HG03196 (cell line): Measurements from ENCODE around the gene MMP2.

Source experiments
- ATAC-seq: cut with Tn5 transposase; IDR thresholded peaks from one replicate; pipeline ENCODE4 v1.9.1; 2021; ENCODE audit not compliant: unreplicated experiment

The MMP2 gene

DNA sequence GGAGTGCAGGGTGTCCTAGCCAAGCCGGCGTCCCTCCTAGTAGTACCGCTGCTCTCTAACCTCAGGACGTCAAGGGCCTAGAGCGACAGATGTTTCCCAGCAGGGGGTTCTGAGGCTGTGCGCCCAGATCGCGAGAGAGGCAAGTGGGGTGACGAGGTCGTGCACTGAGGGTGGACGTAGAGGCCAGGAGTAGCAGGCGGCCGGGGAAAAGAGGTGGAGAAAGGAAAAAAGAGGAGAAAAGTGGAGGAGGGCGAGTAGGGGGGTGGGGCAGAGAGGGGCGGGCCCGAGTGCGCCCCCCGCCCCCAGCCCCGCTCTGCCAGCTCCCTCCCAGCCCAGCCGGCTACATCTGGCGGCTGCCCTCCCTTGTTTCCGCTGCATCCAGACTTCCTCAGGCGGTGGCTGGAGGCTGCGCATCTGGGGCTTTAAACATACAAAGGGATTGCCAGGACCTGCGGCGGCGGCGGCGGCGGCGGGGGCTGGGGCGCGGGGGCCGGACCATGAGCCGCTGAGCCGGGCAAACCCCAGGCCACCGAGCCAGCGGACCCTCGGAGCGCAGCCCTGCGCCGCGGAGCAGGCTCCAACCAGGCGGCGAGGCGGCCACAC is at the start of gene MMP2:
Gene MMP2, plus strand, starts transcription at position 372 of the 603 bp plus-strand sequence. CDS start 282 bp downstream, outside the sequence.
- ATAC-seq, result no peak

DNA sequence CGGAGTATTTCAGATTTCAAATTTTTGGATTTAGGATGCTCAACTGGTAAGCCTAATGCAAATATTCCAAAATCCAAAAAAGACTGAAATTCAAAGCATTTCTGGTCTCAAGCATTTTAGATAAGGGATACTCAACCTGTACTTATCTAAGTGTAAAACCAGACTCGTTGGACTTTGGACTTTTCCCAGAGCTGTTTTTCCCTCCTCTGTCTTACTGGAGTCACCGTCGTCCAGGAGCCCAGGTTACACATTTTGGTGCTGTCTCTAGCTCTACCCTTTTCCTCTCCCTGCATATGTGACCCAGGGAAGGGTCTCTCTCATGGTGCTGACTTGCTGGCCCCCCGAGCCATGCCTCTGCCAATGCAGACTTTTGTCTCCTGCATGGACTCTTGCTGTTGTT is 46.0 kb upstream of the MMP2 start:
- ATAC-seq, result no peak

DNA sequence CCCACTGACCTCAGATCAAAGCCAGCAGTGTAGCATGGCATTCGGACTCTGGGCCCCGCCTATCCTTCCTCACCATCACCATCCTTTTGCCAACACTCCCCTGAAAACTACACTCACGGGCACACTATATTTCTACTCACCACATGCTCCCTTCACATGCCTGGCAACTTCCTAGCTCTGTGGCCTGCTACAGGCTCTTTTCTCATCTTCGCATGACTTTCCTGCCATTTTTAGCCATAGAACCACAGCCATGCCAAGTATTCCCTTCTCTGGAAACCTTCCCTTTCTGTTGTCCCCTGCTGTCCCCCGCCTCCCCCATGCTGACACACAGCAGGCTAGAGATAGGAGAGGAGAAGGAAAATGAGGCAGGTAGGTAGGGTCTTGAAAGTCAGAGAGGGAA is 45.5 kb upstream of the MMP2 start:
- ATAC-seq, result no peak

DNA sequence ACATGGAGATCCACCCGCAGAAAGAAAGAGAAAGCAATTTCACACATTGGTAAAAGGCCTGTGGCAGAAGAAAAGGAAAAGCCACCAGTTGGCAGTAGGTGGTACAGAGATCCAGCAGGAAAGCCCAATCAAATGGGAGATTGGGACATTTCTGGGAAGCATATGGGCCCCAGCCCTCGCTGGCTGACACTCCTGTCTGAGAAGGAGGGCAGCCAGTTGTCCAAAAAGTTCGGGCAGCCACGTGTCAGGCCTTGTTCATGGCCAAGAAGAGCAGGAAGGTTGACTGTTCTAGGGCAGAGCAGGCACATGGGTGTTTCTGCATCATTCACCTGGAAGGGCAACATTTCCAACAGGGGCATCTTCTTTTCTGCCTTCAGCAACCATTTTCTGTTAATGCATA is 45.0 kb upstream of the MMP2 start:
- no peak for ATAC-seq

DNA sequence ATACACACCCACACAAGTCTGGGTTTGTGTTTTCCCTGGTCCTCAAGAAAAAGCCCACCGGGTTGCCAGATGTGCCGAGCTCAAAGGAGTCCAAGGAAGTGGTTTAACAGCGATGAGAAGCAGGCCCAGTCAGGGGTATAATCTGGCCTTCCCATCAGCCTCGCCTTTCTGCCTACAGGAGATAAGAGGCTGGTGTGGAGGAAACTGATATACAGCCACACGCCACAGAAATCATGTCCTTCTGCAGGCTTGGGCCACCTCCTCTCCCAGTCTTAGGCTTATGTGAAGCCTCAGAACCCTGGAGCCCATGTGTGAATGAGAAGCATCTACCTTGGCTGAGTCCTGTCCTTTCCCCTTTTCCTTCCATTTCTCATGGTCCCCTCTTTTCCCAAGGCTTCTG is 43.6 kb upstream of the MMP2 start:
- no peak for ATAC-seq

DNA sequence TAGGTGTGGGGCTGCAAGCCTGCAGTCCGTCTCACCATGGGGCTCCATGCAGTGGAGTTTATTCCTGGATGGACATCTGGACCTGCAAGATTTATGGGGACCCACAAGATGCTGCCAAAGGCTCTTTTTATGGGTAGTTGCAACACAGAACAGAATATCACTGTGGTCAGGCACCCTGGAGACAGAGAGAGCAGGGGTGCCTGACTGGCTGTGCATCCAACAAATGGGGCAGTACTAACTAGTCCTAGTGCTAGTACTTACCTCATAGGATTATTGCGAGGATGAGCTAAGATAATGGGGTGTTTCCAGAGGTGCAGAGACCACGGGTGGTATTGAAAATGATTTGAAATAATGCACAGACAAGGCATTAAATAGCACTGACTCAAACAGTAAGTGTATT is 42.4 kb upstream of the MMP2 start:
- ATAC-seq, result no peak

DNA sequence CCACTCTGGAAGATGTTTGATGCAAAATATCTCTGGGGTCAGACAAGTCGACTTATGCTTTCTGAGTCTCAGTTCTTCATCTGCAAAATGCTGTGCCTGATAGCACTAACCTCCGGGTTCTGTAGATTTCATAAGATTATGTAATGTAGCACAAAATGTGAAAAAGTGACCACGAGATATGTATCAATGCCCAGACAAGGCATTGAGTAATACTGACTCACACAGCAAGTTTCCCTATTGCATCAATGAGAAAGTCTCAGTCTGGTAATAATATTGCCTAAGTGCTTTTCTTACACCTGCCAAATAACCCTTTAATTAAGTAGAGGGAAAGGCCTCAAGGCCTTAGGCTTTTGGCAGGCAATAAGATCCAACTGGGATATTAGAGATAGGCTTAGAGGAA is 41.4 kb upstream of the MMP2 start:
- ATAC-seq, result no peak

DNA sequence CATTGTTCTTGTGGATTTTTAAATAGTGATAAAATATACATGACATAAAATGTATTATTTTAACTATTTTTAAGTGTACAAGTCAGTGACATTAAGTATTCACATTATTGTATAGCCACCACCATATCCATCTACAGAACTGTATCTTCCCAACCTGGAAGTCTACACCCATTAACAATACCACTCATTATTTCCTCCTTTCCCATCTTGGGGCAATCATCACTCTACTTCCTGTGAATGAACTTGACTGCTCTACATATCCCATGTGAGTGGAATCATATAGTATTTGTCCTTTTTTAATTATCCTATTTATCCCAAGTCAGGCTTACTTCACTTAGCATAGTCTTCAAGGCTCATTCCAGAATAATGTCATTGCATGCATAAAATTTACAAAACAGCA is 40.7 kb upstream of the MMP2 start:
- ATAC-seq, result no peak

DNA sequence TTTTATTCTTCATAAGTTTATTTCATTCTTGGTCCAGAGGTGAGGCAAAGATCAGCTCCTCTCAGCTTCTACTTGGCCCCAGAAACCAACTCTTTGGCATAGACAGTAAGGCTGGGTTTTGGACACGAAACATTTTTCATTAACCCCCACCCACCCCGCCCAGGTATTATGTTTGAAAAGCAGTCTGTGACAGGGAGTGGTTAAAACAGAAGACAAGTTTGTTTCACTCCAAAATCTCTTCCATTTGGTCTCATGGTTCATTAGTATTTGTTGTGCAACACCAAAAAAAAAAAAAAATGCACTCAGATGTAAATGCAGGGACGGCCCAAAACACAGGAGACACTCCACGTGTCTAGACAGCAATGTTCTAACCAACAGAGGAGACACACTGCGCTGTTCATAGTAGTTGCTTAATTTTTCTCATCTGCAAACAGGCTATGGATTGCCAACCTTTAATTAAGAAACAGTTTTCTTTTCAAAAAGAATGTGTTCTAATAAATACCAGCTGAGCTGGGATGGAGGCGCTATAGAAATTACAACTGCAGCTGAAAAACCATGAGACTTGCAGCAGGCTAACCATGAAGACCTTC is 39.8 kb upstream of the MMP2 start:
- ATAC-seq, result no peak

DNA sequence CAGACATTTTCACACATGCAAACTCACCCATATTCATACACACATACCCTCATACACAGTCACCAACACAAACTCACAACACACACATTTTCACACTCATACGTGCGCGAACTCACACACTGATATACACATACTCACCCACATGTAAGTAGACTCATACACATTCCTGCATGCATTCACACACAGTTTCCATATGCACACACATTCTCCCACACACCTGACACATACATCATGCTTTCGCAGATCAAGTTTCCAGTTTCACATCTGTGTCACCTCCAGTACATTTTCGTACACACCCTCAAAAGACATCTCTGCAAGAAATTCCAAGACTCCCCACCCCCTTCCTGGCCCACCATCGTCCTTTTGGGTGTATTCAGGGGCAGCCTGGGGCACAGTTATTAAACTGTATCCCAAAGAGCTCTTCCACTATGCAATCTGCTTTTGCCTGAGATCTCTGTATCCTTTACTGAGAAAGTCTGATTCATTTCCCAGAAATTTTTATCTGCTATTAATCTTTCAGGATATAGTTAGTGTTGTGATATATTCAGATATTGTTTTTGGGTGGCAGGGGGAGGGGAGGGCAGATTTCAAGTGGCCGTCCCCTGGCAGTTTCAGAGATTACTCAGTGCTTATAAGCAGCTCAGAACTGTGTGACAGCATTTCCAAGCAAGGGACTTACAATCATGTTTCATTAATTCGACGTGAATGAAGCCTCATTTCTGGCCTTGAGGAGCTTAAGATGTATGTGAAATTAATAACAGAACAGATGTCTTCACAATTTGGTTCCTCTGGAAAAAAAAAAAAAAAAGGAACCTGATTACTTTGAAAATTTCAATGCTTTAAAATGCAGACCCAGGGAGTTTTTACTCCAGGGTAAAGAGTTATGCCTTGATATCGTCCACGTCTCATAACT is 35.3 kb upstream of the MMP2 start:
- ATAC-seq, result no peak

DNA sequence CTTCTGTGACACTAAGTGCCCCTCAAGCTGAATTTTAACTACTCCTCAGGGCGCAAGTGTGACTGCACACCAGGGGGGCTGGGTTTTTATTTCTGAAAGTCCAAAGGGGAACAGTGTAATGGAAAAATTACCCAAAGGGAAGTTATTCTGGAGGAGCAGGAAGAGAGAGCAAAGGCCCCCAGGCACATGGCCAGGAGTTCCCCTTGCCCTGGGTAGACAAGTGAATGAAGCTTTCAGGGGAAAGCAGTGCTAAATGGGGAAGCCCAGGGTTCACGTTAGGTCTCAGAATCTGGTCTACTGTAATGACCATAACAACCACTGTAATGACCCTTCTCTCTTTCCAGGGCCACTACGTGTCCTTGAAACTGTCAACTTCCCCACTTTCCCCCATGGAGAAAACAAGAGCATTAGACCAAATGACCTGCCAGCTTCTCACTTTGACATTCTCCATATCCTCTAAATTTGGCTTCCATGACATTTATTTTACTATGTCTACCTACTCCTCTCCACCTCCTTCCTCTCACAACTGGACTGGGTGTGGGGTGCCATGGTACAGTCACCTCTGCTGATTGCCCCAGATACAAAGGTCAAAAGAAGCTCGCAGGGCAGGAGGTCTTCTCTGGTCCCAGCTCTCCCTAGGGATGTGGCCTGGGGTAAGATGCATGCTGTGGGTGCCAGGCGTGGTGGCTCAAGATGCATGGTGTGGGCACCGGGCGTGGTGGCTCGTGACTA is 34.1 kb upstream of the MMP2 start:
- no peak for ATAC-seq

DNA sequence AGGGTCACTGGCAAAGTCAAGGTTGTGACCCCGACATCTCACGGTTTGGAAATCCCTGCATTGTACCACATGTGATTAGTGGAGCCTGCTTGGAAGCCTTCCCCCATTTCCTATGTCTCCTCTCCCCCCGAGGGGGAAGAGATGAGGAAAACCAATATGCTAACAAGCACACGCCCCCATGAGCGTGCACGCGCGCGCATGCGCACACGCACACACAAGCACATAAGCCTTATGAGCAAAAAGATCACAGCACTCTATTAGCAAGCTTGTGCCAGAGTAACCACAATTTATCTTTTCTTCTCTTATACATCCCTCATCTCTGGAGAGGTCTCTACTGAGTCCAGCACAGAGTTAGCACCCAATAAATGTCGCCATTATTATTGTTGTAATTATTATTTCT is 31.8 kb upstream of the MMP2 start:
- ATAC-seq, result no peak

DNA sequence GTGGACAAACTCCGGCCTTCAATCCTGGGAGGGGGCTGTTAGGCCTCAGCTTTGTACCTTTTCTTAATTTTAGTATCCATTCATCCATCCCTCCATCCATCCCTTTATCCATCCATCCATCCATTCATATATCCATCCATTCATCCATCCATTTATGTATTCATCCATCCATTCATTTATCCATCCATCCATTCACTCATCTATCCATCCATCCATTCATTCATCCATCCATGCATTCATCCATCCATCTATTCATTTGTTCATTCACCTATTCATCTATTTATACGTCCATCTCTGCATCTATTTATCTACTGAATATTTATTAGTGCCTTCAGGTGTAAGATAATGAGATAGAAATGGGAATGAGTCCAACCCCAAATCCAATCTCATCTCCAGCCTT is 26.0 kb upstream of the MMP2 start:
- no peak for ATAC-seq

DNA sequence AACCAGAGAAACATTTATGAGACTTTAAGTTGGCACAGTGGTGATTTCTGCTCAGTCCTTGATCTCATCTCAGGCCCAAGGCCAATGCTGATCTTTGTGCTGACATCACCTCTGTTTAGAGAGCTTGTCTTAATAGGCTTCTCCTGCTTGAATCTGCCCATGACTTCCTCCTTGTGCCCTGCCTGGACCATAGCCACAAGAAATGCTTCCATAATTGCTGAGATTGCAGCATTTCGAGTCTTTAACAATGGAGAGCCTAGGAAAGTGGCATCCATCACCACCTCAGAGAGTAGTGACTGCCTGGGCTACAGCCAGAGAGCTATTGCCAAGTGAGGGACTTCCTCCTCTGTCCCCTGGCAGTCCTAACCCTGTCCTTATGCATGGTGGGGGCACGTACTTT is 25.1 kb upstream of the MMP2 start:
- no peak for ATAC-seq

DNA sequence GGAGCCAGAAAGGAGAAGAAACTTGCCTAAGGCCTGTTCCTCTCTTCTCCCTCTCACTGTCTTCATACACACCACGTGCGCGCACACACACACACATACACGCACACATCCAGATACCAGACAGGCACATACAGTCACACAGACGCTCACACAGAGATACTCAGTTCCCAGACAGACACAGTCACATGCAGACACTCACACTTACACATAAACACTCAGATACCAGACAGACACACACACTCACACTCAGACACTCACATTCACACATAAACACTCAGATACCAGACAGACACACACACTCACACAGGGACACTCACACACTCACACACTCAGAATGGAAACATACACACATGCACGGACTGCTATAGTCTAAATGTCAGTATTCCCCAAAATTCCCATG is 24.1 kb upstream of the MMP2 start:
- ATAC-seq, result no peak

DNA sequence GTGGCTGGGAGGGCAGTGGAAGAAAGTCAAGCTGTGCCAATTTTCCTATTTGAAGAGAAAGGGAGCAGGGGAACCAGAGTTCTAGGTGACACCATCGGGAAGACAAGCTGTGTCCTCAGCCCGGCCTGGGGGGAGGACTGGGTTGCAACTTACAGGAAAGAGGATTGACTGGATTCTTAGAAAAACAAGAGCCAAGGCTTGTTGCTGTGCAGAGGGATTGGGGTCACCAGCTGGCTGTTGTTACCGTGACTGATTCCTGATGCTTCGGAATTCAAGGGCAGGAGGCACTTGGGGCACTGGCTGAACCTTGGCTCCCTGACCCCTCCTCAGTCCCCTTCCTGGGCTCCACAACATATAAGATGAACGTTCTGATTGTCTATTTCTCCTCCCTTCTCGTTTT is 16.8 kb upstream of the MMP2 start:
- no peak for ATAC-seq

DNA sequence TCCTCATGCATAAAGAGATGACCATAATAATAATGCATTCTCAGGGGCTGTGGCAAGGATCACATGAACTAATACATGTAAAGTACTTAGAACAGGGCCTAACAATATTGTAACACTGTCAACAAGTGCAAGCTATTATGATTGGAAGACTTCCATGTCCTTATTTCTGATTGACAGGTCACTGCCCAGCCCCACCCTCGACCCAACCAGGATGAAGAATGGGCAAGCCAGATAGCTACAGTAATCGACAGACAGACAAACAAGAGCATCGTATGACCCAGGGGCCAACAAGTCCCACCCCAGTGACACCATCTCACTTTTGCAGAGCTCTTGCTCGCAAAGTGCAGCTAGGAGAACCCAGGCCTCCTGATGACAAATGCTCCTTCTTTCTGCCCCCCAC is 14.6 kb upstream of the MMP2 start:
- ATAC-seq, result no peak

DNA sequence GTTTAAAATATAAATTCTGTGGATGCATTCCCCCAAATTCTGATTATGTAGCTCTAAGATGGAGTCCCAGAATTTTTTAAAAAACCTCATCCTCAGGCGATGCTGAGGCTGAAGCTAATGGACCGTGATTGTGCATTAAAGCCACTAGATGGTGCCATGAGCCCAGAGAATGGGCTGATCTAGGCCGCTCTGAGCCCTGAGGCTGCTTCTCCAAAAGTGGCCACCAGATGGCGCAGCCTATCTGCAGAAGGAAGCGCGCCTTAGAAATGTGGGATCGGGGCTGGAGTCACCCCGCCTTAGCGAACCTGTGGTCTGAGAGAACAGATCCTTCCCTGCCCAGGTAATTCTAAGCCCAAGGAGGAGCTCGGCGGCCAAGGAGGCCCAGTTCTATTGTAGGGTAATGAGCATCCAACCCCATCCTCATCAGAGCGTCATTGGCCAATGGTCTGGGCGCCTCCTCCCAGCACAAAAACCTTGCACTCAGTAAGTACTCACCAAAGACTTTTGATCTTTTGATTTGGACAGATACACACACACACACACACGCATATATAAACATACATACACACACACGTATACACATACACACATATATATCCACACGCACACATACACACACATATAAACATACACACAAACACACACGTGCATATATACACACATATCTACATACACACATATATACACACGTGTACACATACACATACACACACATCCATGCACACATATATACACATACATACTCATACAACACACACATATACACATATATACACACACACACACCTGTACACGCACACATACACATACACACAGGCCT is 13.7 kb upstream of the MMP2 start:
- peak; percentile 94 for ATAC-seq

DNA sequence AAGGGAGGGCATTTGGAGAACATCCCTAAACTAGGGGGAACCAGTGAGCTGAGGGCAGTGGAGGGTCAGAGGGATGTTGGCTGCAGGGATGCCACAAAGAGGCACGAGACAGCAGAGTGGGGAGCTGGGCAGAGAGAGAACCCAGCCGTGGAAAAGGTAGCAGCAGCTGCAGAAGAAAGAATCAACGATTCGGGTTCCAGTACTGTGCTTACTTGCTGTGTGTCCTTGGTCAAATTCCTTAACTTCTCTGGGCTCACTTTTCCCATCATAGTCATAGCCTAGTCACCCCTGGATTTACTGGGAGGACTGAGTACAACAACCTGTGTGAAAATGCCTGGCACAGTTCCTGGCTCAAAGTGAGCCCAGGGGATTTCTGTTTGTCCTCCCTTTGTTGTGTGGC is 12.8 kb upstream of the MMP2 start:
- ATAC-seq, result no peak

DNA sequence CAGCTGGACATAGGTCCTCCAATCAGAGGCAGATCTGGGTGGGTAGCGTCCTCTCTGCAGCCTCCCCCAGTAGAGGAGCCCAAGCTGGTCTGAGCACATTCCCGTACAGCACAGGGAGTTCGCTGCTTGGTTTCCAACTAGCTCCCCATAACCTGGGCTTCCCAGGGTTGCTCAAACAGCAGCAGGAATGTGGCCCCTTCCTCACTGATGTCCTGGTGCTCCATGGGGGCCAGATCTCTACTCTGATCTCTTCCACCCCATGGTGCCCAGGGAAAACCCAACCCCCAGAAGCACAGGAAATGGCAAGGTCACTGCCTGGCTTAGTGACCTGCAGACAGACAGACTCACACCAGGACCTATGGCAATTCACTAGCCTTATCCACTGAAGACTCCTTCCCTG is 11.1 kb upstream of the MMP2 start:
- no peak for ATAC-seq
